ENCODE results near the gene TNFRSF12A.
A peak's percentile ranks its signal among the peaks of the same experiment; 100 is the strongest.

Gene TNFRSF12A

GRCh38 chr16:3003582-3004270, 16.4 kb upstream of the TNFRSF12A start:
- DNase-seq (ENCODE audit: low read depth): peak; percentile 100
- TF ChIP-seq CTCF (IDR thresholded peaks at IDR 0.05; ENCODE audit: insufficient read depth, low read depth, low read length, missing control alignments): peak; percentile 52
- H3K4me3 ChIP-seq (ENCODE audit: low read length): no peak overlapping the region

- TF ChIP-seq CTCF (IDR thresholded peaks at IDR 0.05; ENCODE audit: insufficient read depth, low read depth, low read length, missing control alignments): no peak
- peak; percentile 52 for DNase-seq (ENCODE audit: low read depth)
- H3K4me3 ChIP-seq (ENCODE audit: low read length): no peak overlapping the region
Observed at GRCh38 chr16:3004319-3004718, 15.8 kb upstream of the TNFRSF12A start.

GRCh38 chr16:3004781-3005284, 15.3 kb upstream of the TNFRSF12A start:
- DNase-seq (ENCODE audit: low read depth): no peak
- peak overlapping the region; percentile 30 for H3K4me3 ChIP-seq (ENCODE audit: low read length)
- TF ChIP-seq CTCF (IDR thresholded peaks at IDR 0.05; ENCODE audit: insufficient read depth, low read depth, low read length, missing control alignments): no peak

GRCh38 chr16:3007059-3007956, 12.9 kb upstream of the TNFRSF12A start:
- DNase-seq (ENCODE audit: low read depth): no peak
- no peak overlapping the region for H3K4me3 ChIP-seq (ENCODE audit: low read length)

GRCh38 chr16:3007957-3008689, 12.0 kb upstream of the TNFRSF12A start:
- no peak for TF ChIP-seq CTCF (IDR thresholded peaks at IDR 0.05; ENCODE audit: insufficient read depth, low read depth, low read length, missing control alignments)
- no peak overlapping the region for H3K4me3 ChIP-seq (ENCODE audit: low read length)
- no peak for DNase-seq (ENCODE audit: low read depth)

More at GRCh38 chr16:3007059-3007956, 12.9 kb upstream of the TNFRSF12A start:
- no peak for TF ChIP-seq CTCF (IDR thresholded peaks at IDR 0.05; ENCODE audit: insufficient read depth, low read depth, low read length, missing control alignments)

- DNase-seq (ENCODE audit: low read depth): no peak
- H3K4me3 ChIP-seq (ENCODE audit: low read length): no peak overlapping the region
- TF ChIP-seq CTCF (IDR thresholded peaks at IDR 0.05; ENCODE audit: insufficient read depth, low read depth, low read length, missing control alignments): no peak
Observed at GRCh38 chr16:3008690-3009037, 11.5 kb upstream of the TNFRSF12A start.

Measured in epithelial cell of esophagus (primary cell).